ENCODE measurements around the gene MAPK4.

MAPK4 gene

GRCh38 chr18:50629148-50629631, 69.3 kb downstream of the MAPK4 start:
- TF ChIP-seq POLR2AphosphoS5 (IDR thresholded peaks at IDR 0.05; ENCODE audit: low read depth) (no peak), CTCF (IDR thresholded peaks at IDR 0.05; ENCODE audit: insufficient read depth, low read length) (no peak)
- H3K27ac ChIP-seq (replicated peaks), result no peak overlapping the region
- peaks cover 6% of the 10 kb centered on the region for H3K27me3 ChIP-seq (ENCODE audit: insufficient read depth, poor library complexity, severe bottlenecking)
- no peak overlapping the region for H3K4me3 ChIP-seq (replicated peaks; ENCODE audit: insufficient read depth, low read length)
- DNase-seq (ENCODE audit: low read depth in 1 of 2, low spot score in 1 of 2), result no peak

GRCh38 chr18:50630895-50631294, 71.0 kb downstream of the MAPK4 start:
- Histone ChIP-seq H3K27me3 (ENCODE audit: insufficient read depth, poor library complexity, severe bottlenecking) (no peaks in the 10 kb centered on the region), H3K27ac (replicated peaks) (no peak overlapping the region), H3K4me3 (replicated peaks; ENCODE audit: insufficient read depth, low read length) (no peak overlapping the region)
- no peak for DNase-seq (ENCODE audit: low read depth in 1 of 2, low spot score in 1 of 2)
- TF ChIP-seq POLR2AphosphoS5 (IDR thresholded peaks at IDR 0.05; ENCODE audit: low read depth), result no peak
- no peak for TF ChIP-seq GABPA (IDR thresholded peaks at IDR 0.05; ENCODE audit: low read depth)
- no peak for TF ChIP-seq REST (IDR thresholded peaks at IDR 0.05; ENCODE audit: insufficient replicate concordance, low read depth)
- TF ChIP-seq CTCF (IDR thresholded peaks at IDR 0.05; ENCODE audit: insufficient read depth, low read length), result no peak
- TF ChIP-seq SPI1 (IDR thresholded peaks at IDR 0.05; ENCODE audit: borderline replicate concordance, low read depth), result no peak

- DNase-seq (ENCODE audit: low read depth in 1 of 2, low spot score in 1 of 2), result no peak
- Histone ChIP-seq H3K27me3 (ENCODE audit: insufficient read depth, poor library complexity, severe bottlenecking) (no peaks in the 10 kb centered on the region), H3K4me3 (replicated peaks; ENCODE audit: insufficient read depth, low read length) (no peak overlapping the region), H3K27ac (replicated peaks) (no peak overlapping the region)
- TF ChIP-seq SPI1 (IDR thresholded peaks at IDR 0.05; ENCODE audit: borderline replicate concordance, low read depth), result no peak
These were observed 73.1 kb downstream of the MAPK4 start for GRCh38 chr18:50632895-50633515.

GRCh38 chr18:50633992-50634391, 74.1 kb downstream of the MAPK4 start:
- no peak for DNase-seq (ENCODE audit: low read depth in 1 of 2, low spot score in 1 of 2)
- H3K27ac ChIP-seq (replicated peaks), result no peak overlapping the region
- TF ChIP-seq CTCF (IDR thresholded peaks at IDR 0.05; ENCODE audit: insufficient read depth, low read length), result no peak
- TF ChIP-seq REST (IDR thresholded peaks at IDR 0.05; ENCODE audit: insufficient replicate concordance, low read depth), result no peak
- TF ChIP-seq SPI1 (IDR thresholded peaks at IDR 0.05; ENCODE audit: borderline replicate concordance, low read depth), result no peak
- no peak for TF ChIP-seq POLR2AphosphoS5 (IDR thresholded peaks at IDR 0.05; ENCODE audit: low read depth)
- no peak for TF ChIP-seq GABPA (IDR thresholded peaks at IDR 0.05; ENCODE audit: low read depth)
- no peak overlapping the region for H3K4me3 ChIP-seq (replicated peaks; ENCODE audit: insufficient read depth, low read length)
- H3K27me3 ChIP-seq (ENCODE audit: insufficient read depth, poor library complexity, severe bottlenecking), result no peaks in the 10 kb centered on the region
